Muscle of arm (tissue), 12 donors: Measurements from ENCODE around the gene LAMTOR1. TPM values are rescaled to one million over a fixed set of nuclear protein-coding genes. Genes with fewer than 3 reads are reported as not detected.
A peak's percentile ranks its signal among the peaks of the same experiment; 100 is the strongest.

ENCODE experiments used
- DNase-seq: peaks from one replicate; pipeline ENCODE4 v3.0.0-alpha.2; 2013
- polyA plus RNA-seq, 12 donors: library from polyadenylated mRNA; unstranded; fragments of 120-200 nt; gene quantifications; one replicate each; pipeline ENCODE4 v1.2.1, GENCODE V29; 2013; ENCODE audit not compliant: insufficient read length in 12 of 12

The LAMTOR1 gene
- polyA plus RNA-seq, 12 donors, result 70.3 to 94.5 (median 83.5) TPM; not detected in 1

GRCh38 chr11:72084965-72085364 is 18.1 kb downstream of the LAMTOR1 start:
- DNase-seq, result no peak

- no peak for DNase-seq
Observed at GRCh38 chr11:72084076-72084475, 19.0 kb downstream of the LAMTOR1 start.

GRCh38 chr11:72083414-72083813 is 19.7 kb downstream of the LAMTOR1 start:
- no peak for DNase-seq

GRCh38 chr11:72081821-72082453 is 21.2 kb downstream of the LAMTOR1 start:
- no peak for DNase-seq

GRCh38 chr11:72081184-72081644 is 21.9 kb downstream of the LAMTOR1 start:
- no peak for DNase-seq

- peak; percentile 100 for DNase-seq
Observed at GRCh38 chr11:72080326-72081183, 22.5 kb downstream of the LAMTOR1 start, which contains the start of the genes LRRC51 and NUMA1. Gene LRRC51, plus strand, starts transcription at chr11:72080850. Its CDS starts 8,234 bp downstream, at chr11:72089084. Gene NUMA1, minus strand, starts transcription at chr11:72080542. Its CDS starts 44,599 bp downstream, at chr11:72035943.

- DNase-seq, result no peak
Observed at GRCh38 chr11:72079819-72080325, 23.2 kb downstream of the LAMTOR1 start.

- no peak for DNase-seq
Observed at GRCh38 chr11:72078477-72078876, 24.6 kb downstream of the LAMTOR1 start.

- no peak for DNase-seq
Observed at GRCh38 chr11:72075756-72076155, 27.3 kb downstream of the LAMTOR1 start.

- DNase-seq, result no peak
Observed at GRCh38 chr11:72075109-72075508, 28.0 kb downstream of the LAMTOR1 start.

- no peak for DNase-seq
Observed at GRCh38 chr11:72072348-72072747, 30.7 kb downstream of the LAMTOR1 start.

- DNase-seq, result no peak
Observed at GRCh38 chr11:72070491-72070890, 32.6 kb downstream of the LAMTOR1 start.

GRCh38 chr11:72069787-72070251 is 33.3 kb downstream of the LAMTOR1 start:
- no peak for DNase-seq

- no peak for DNase-seq
Observed at GRCh38 chr11:72069200-72069599, 33.9 kb downstream of the LAMTOR1 start.

- DNase-seq, result no peak
Observed at GRCh38 chr11:72067676-72068075, 35.4 kb downstream of the LAMTOR1 start.

GRCh38 chr11:72067266-72067665 is 35.8 kb downstream of the LAMTOR1 start:
- DNase-seq, result no peak

- DNase-seq, result no peak
Observed at GRCh38 chr11:72066855-72067254, 36.2 kb downstream of the LAMTOR1 start.

- DNase-seq, result no peak
Observed at GRCh38 chr11:72061739-72062396, 41.2 kb downstream of the LAMTOR1 start.

- DNase-seq, result no peak
Observed at GRCh38 chr11:72058416-72059034, 44.6 kb downstream of the LAMTOR1 start.

- DNase-seq, result no peak
Observed at GRCh38 chr11:72048766-72049460, 54.2 kb downstream of the LAMTOR1 start.
